Lower leg skin (tissue), 3 donors: ENCODE measurements around the gene IRGQ.

Experiments
- POLR2A ChIP-seq, 2 donors: fragments of 450-650 bp; IDR thresholded peaks; one replicate each; pipeline ENCODE4 v1.6.1; 2016 to 2017; ENCODE audit warnings: antibody characterized with exemption in 2 of 2, mild to moderate bottlenecking in 1 of 2, moderate library complexity in 1 of 2
- TF ChIP-seq, protein P1 (sequence below), 3 donors: fragments of 450-650 bp; IDR thresholded peaks; one replicate each; pipeline ENCODE4 v1.5.1; 2016; ENCODE audit warnings: antibody characterized with exemption in 3 of 3, mild to moderate bottlenecking in 3 of 3, moderate library complexity in 2 of 3

DNA sequence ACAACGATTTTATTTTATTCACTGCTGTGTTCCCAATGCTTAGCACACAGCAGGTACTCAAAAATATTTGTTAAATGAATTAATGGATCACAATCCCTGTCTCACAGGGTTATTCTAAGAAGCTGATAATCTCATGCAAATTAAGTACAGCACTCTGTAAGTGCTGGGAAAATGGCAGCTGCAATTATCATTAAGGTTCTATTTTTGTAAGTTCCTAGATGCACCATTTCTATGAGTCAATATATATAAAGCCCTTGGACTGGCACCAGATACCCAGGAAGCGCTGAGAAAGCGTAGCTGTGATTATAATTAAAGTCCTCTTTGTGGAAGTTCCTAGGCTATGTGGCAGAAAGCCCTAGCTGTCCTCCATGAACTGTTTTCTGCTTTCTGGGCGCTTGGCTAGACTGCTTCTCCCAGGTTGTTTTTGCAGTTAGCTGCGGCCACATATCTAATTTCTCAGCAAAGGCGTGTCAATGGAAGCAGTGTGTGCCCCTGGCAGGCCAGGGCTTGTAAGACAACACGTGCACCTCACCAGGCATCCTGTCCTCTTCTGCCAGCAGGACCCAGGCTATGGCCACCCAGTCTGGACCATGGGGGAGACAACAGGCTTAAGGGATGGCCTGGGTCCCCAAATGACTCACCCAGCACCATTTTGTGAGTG lies 10.8 kb upstream of the IRGQ start:
- TF ChIP-seq, protein P1, sequence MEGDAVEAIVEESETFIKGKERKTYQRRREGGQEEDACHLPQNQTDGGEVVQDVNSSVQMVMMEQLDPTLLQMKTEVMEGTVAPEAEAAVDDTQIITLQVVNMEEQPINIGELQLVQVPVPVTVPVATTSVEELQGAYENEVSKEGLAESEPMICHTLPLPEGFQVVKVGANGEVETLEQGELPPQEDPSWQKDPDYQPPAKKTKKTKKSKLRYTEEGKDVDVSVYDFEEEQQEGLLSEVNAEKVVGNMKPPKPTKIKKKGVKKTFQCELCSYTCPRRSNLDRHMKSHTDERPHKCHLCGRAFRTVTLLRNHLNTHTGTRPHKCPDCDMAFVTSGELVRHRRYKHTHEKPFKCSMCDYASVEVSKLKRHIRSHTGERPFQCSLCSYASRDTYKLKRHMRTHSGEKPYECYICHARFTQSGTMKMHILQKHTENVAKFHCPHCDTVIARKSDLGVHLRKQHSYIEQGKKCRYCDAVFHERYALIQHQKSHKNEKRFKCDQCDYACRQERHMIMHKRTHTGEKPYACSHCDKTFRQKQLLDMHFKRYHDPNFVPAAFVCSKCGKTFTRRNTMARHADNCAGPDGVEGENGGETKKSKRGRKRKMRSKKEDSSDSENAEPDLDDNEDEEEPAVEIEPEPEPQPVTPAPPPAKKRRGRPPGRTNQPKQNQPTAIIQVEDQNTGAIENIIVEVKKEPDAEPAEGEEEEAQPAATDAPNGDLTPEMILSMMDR (IDR thresholded peaks at IDR 0.05), result no peak
- TF ChIP-seq POLR2A (IDR thresholded peaks at IDR 0.05), result no peak
